IMR-90 (cell line): Measurements from ENCODE around the gene MTIF3. TPM values are rescaled to one million over a fixed set of nuclear protein-coding genes. Genes with fewer than 3 reads are reported as not detected.
"Not testable (repeated sequence)": the region's sequence is repeated elsewhere in the genome, so short reads cannot be mapped to it uniquely, and the experiment has no call there.

ENCODE experiments used
- ATAC-seq: fragments of 200-7000 bp; cut with Tn5 transposase; 2 replicates; pipeline ENCODE4 v1.9.1; 2020; ENCODE audit warnings: low read depth, mild to moderate bottlenecking, moderate library complexity
- BruUV-seq: library from RNA; stranded (reverse); fragments of 400-500 nt; replicated peaks from 2 replicates; lab custom pipeline; 2021; lab: Mats Ljungman, UMichigan
- CTCF ChIA-PET: fragments of 300-600 bp; formaldehyde crosslinking; extraction: SDS; loops from one replicate; lab custom pipeline; 2021; ENCODE audit warnings: antibody characterized with exemption; lab: Yijun Ruan, JAX
- POLR2A ChIA-PET: fragments of 300-600 bp; sonication (Branson Sonifier 250); formaldehyde crosslinking; loops from one replicate; lab custom pipeline; 2022; ENCODE audit warnings: antibody characterized with exemption; ENCODE audit not compliant: unreplicated experiment; lab: Charles Lee
- DNase-seq: peaks from one replicate; pipeline ENCODE4 v3.0.0; 2013
- H2AFZ ChIP-seq: replicated peaks from 2 replicates; pipeline ENCODE3; 2013; ENCODE audit warnings: low read length, mild to moderate bottlenecking; ENCODE audit not compliant: poor library complexity
- H2AK5ac ChIP-seq: 2 replicates; pipeline ENCODE4 v1.6.1; 2013; ENCODE audit warnings: low read depth, low read length, inconsistent platforms
- H2AK9ac ChIP-seq: replicated peaks from 2 replicates; pipeline ENCODE3; 2013; ENCODE audit warnings: mild to moderate bottlenecking, low read depth, low read length, moderate library complexity; ENCODE audit not compliant: poor library complexity
- H2BK120ac ChIP-seq: 2 replicates; pipeline ENCODE4 v1.6.1; 2013; ENCODE audit warnings: low read depth, low read length, inconsistent platforms
- H2BK15ac ChIP-seq: 3 replicates; pipeline ENCODE4 v1.6.1; 2013; ENCODE audit warnings: low read depth, low read length, inconsistent platforms
- H2BK20ac ChIP-seq: 2 replicates; pipeline ENCODE4 v1.6.1; 2013; ENCODE audit warnings: low read depth, mild to moderate bottlenecking, inconsistent platforms, low read length, moderate library complexity
- H2BK5ac ChIP-seq: 2 replicates; pipeline ENCODE4 v1.6.1; 2013; ENCODE audit warnings: mild to moderate bottlenecking, low read depth, low read length, inconsistent platforms; ENCODE audit not compliant: poor library complexity, severe bottlenecking
- H3K14ac ChIP-seq: replicated peaks from 2 replicates; pipeline ENCODE4 v1.6.1; 2013; ENCODE audit warnings: low read depth, low read length, inconsistent platforms
- H3K18ac ChIP-seq: 2 replicates; pipeline ENCODE4 v1.6.1; 2013; ENCODE audit warnings: low read depth, low read length, control low read depth
- H3K23ac ChIP-seq: 2 replicates; pipeline ENCODE4 v1.6.1; 2013; ENCODE audit warnings: low read depth, low read length, inconsistent platforms
- H3K27ac ChIP-seq: 2 replicates; pipeline ENCODE4 v1.5.1; 2013; ENCODE audit warnings: mild to moderate bottlenecking, control low read depth, low read length; ENCODE audit not compliant: insufficient read depth
- H3K27me3 ChIP-seq: 2 replicates; pipeline ENCODE4 v1.6.1; 2013; ENCODE audit warnings: low read length; ENCODE audit not compliant: control insufficient read depth, insufficient read depth
- H3K36me3 ChIP-seq: 2 replicates; pipeline ENCODE4 v1.6.1; 2013; ENCODE audit warnings: low read length, mixed read lengths; ENCODE audit not compliant: control insufficient read depth, insufficient read depth
- H3K4ac ChIP-seq: 2 replicates; pipeline ENCODE4 v1.6.1; 2013; ENCODE audit warnings: low read depth, low read length, inconsistent platforms
- H3K4me1 ChIP-seq: 2 replicates; pipeline ENCODE4 v1.6.1; 2013; ENCODE audit warnings: low read length, mixed read lengths; ENCODE audit not compliant: control insufficient read depth, insufficient read depth
- H3K4me2 ChIP-seq: 2 replicates; pipeline ENCODE4 v1.6.1; 2013; ENCODE audit warnings: low read depth, mild to moderate bottlenecking, control low read depth, low read length, moderate library complexity
- H3K4me3 ChIP-seq: 2 replicates; pipeline ENCODE4 v1.5.1; 2013; ENCODE audit warnings: low read depth, mild to moderate bottlenecking, control low read depth, low read length, moderate library complexity; ENCODE audit not compliant: insufficient read depth
- H3K56ac ChIP-seq: 2 replicates; pipeline ENCODE4 v1.6.1; 2013; ENCODE audit warnings: low read length, inconsistent platforms; ENCODE audit not compliant: insufficient read depth; ENCODE audit errors: extremely low read depth
- H3K79me1 ChIP-seq, 2 experiments: 2 replicates each; pipeline ENCODE4 v1.6.1; 2013; ENCODE audit warnings: low read length in 2 of 2, inconsistent platforms in 1 of 2, low read depth in 1 of 2
- H3K9ac ChIP-seq: 2 replicates; pipeline ENCODE4 v1.6.1; 2013; ENCODE audit warnings: low read depth, low read length, control low read depth
- H3K9me1 ChIP-seq: 2 replicates; pipeline ENCODE4 v1.6.1; 2013; ENCODE audit warnings: low read length, inconsistent platforms; ENCODE audit not compliant: insufficient read depth
- H3K9me3 ChIP-seq: 2 replicates; pipeline ENCODE4 v1.6.1; 2013; ENCODE audit warnings: low read length; ENCODE audit not compliant: control insufficient read depth, insufficient read depth
- H4K20me1 ChIP-seq: 2 replicates; pipeline ENCODE4 v1.6.1; 2013; ENCODE audit warnings: low read length, inconsistent platforms; ENCODE audit not compliant: insufficient read depth
- H4K5ac ChIP-seq: 2 replicates; pipeline ENCODE4 v1.6.1; 2013; ENCODE audit warnings: mild to moderate bottlenecking, low read depth, low read length, control low read depth
- H4K8ac ChIP-seq, 2 experiments: 2 replicates each; pipeline ENCODE4 v1.6.1; 2013; ENCODE audit warnings: low read depth in 2 of 2, low read length in 2 of 2, control low read depth in 1 of 2, inconsistent platforms in 1 of 2
- H4K91ac ChIP-seq: 2 replicates; pipeline ENCODE4 v1.6.1; 2013; ENCODE audit warnings: low read depth, low read length, inconsistent platforms; ENCODE audit not compliant: insufficient read depth
- WGBS, 2 experiments: methylation state at CpG; one replicate each; pipeline versions ENCODE4 v1.1.5 to v1.1.7; 2013; ENCODE audit warnings: missing lambda C conversion rate in 2 of 2; ENCODE audit not compliant: insufficient read length in 1 of 2; ENCODE audit errors: extremely low coverage in 2 of 2; 5-methylcytosine and 5-hydroxymethylcytosine counted together
- dilution Hi-C: fragments of 300-500 bp; cut with HindIII; formaldehyde crosslinking; loops from one replicate; pipeline ENCODE4 v1.14.3; 2018; ENCODE audit warnings: low sequenced_read_pairs; ENCODE audit not compliant: unreplicated experiment
- in situ Hi-C: fragments of 300-500 bp; cut with MboI; formaldehyde crosslinking; loops from 3 replicates; pipeline ENCODE4 v1.14.3; 2019; ENCODE audit warnings: low sequenced_read_pairs, inconsistent platforms, mixed read lengths
- intact Hi-C: fragments of 100-400 bp; cut with micrococcal nuclease; formaldehyde crosslinking; loops from 2 replicates; pipeline ENCODE4 v1.10.0; 2022
- polyA plus RNA-seq, 3 experiments: library from polyadenylated mRNA; depleted of rRNA; stranded (reverse); fragments of >200 nt; gene quantifications; 2 replicates each; pipeline ENCODE4 v1.2.3, GENCODE V29; 2012; ENCODE audit warnings: low replicate concordance in 1 of 3
- total RNA-seq: library from RNA; depleted of rRNA; stranded (reverse); fragments of >200 nt; gene quantifications from 2 replicates; pipeline ENCODE4 v1.2.3, GENCODE V29; 2012

The MTIF3 gene
- total and polyA plus RNA-seq, 2 of the 4 experiments (the other 2 are of a cell fraction) = 31.7 to 41.0 TPM

- POLR2A ChIA-PET, H3K18ac ChIP-seq, BruUV-seq, ATAC-seq, H3K79me1 ChIP-seq, H3K9me3 ChIP-seq, H4K91ac ChIP-seq, H2BK5ac ChIP-seq, H3K4me2 ChIP-seq, H2BK20ac ChIP-seq, H4K5ac ChIP-seq, H2BK120ac ChIP-seq, in situ Hi-C loops, H3K4me1 ChIP-seq, dilution Hi-C loops, H2AFZ ChIP-seq, intact Hi-C loops, H3K9me1 ChIP-seq, H3K23ac ChIP-seq, H3K36me3 ChIP-seq, H3K56ac ChIP-seq, H4K8ac ChIP-seq, H3K4me3 ChIP-seq, DNase-seq, H3K27ac ChIP-seq, H3K4ac ChIP-seq, H4K20me1 ChIP-seq, H2AK9ac ChIP-seq, H2BK15ac ChIP-seq, H2AK5ac ChIP-seq, H3K9ac ChIP-seq, H3K14ac ChIP-seq: not testable (repeated sequence)
- peaks cover 14% of the 10 kb centered on the region for H3K27me3 ChIP-seq
- WGBS, 2 experiments = 67% methylated on average over 4 of the region's 6 CpGs; no CpG with 5 or more reads in 1 of the 2 experiments
- CTCF ChIA-PET = interaction anchor here (0.8 kb wide), 1 partner anchor 25 kb away, joined by 3 read pairs; no protein-coding TSS in a partner anchor
Observed at GRCh38 chr13:27400405-27400804, 50.0 kb downstream of the MTIF3 start.
